ENCODE measurements around the gene PRND. TPM values are rescaled to one million over a fixed set of nuclear protein-coding genes. Genes with fewer than 3 reads are reported as not detected.

Gene PRND
- polyA plus RNA-seq, 1 donor (not counting 4 experiments of a cell fraction or from before 2014, with no cell fraction given), result not detected

GRCh38 chr20:4770026-4770425, 48.3 kb downstream of the PRND start:
- H3K4me3 ChIP-seq (ENCODE audit: control insufficient read depth in 2 of 3, extremely low read depth in 1 of 3, insufficient read depth in 2 of 3, low read depth in 1 of 3, low read length in 3 of 3), result no peak overlapping the region
- H3K9me3 ChIP-seq (ENCODE audit: control insufficient read depth, low read depth, low read length), result peaks cover 6% of the 10 kb centered on the region
- H2AFZ ChIP-seq (ENCODE audit: control insufficient read depth, low read length), result no peak overlapping the region
- dilution Hi-C loops (cut with MboI; ENCODE audit: extremely low pct_ligation_motif_present, low sequenced_read_pairs), result no loop called here
- no peak overlapping the region for H3K9ac ChIP-seq (ENCODE audit: control insufficient read depth, extremely low read depth, insufficient read depth, low read length)
- TF ChIP-seq EZH2 (IDR thresholded peaks at IDR 0.05; ENCODE audit: low read length) (no peak), CTCF (optimal IDR thresholded peaks at IDR 0.05 in 1 of 3, IDR thresholded peaks at IDR 0.05 in 1 of 3, conservative IDR thresholded peaks at IDR 0.05 in 1 of 3; ENCODE audit: extremely low read depth in 1 of 3, insufficient read depth in 2 of 3, low read length in 3 of 3) (no peak)
- H3K27me3 ChIP-seq (ENCODE audit: control insufficient read depth, extremely low read depth, insufficient read depth, low read length), result no peaks in the 10 kb centered on the region
- H3K4me1 ChIP-seq (ENCODE audit: control insufficient read depth, extremely low read depth, insufficient read depth, low read length), result no peaks in the 10 kb centered on the region
- no peaks in the 10 kb centered on the region for H3K36me3 ChIP-seq (ENCODE audit: control insufficient read depth in 2 of 2, extremely low read depth in 1 of 2, insufficient read depth in 2 of 2, low read length in 2 of 2)
- no peaks in the 10 kb centered on the region for H3K9me1 ChIP-seq (ENCODE audit: control insufficient read depth, extremely low read depth, insufficient read depth, low read length)
- no peaks in the 10 kb centered on the region for H4K20me1 ChIP-seq (ENCODE audit: control insufficient read depth, extremely low read depth, insufficient read depth, low read length)
- H3K4me2 ChIP-seq (ENCODE audit: control insufficient read depth, extremely low read depth, insufficient read depth, low read depth, low read length), result no peak overlapping the region
- H3K79me2 ChIP-seq (ENCODE audit: control insufficient read depth, insufficient read depth, low read length), result no peaks in the 10 kb centered on the region
- FAIRE-seq, result no peak
- DNase-seq (ENCODE audit: low read depth, low spot score), result no peak
- no peak overlapping the region for H3K27ac ChIP-seq (ENCODE audit: control insufficient read depth, insufficient read depth, low read length)

GRCh38 chr20:4771004-4771403, 49.3 kb downstream of the PRND start:
- no peak for FAIRE-seq

More at GRCh38 chr20:4771004-4771403, 49.3 kb downstream of the PRND start:
- no peak overlapping the region for H3K9ac ChIP-seq (ENCODE audit: control insufficient read depth, extremely low read depth, insufficient read depth, low read length)
- H3K27ac ChIP-seq (ENCODE audit: control insufficient read depth, insufficient read depth, low read length), result no peak overlapping the region
- no peaks in the 10 kb centered on the region for H3K4me1 ChIP-seq (ENCODE audit: control insufficient read depth, extremely low read depth, insufficient read depth, low read length)
- H4K20me1 ChIP-seq (ENCODE audit: control insufficient read depth, extremely low read depth, insufficient read depth, low read length), result no peaks in the 10 kb centered on the region
- no peaks in the 10 kb centered on the region for H3K79me2 ChIP-seq (ENCODE audit: control insufficient read depth, insufficient read depth, low read length)
- dilution Hi-C loops (cut with MboI; ENCODE audit: extremely low pct_ligation_motif_present, low sequenced_read_pairs), result no loop called here
- no peaks in the 10 kb centered on the region for H3K27me3 ChIP-seq (ENCODE audit: control insufficient read depth, extremely low read depth, insufficient read depth, low read length)
- no peaks in the 10 kb centered on the region for H3K9me1 ChIP-seq (ENCODE audit: control insufficient read depth, extremely low read depth, insufficient read depth, low read length)
- TF ChIP-seq EZH2 (IDR thresholded peaks at IDR 0.05; ENCODE audit: low read length) (no peak), CTCF (optimal IDR thresholded peaks at IDR 0.05 in 1 of 3, IDR thresholded peaks at IDR 0.05 in 1 of 3, conservative IDR thresholded peaks at IDR 0.05 in 1 of 3; ENCODE audit: extremely low read depth in 1 of 3, insufficient read depth in 2 of 3, low read length in 3 of 3) (no peak)
- peaks cover 6% of the 10 kb centered on the region for H3K9me3 ChIP-seq (ENCODE audit: control insufficient read depth, low read depth, low read length)
- no peak for DNase-seq (ENCODE audit: low read depth, low spot score)
- no peak overlapping the region for H3K4me3 ChIP-seq (ENCODE audit: control insufficient read depth in 2 of 3, extremely low read depth in 1 of 3, insufficient read depth in 2 of 3, low read depth in 1 of 3, low read length in 3 of 3)
- no peak overlapping the region for H3K4me2 ChIP-seq (ENCODE audit: control insufficient read depth, extremely low read depth, insufficient read depth, low read depth, low read length)
- H3K36me3 ChIP-seq (ENCODE audit: control insufficient read depth in 2 of 2, extremely low read depth in 1 of 2, insufficient read depth in 2 of 2, low read length in 2 of 2), result no peaks in the 10 kb centered on the region
- no peak overlapping the region for H2AFZ ChIP-seq (ENCODE audit: control insufficient read depth, low read length)
